SH-SY5Y (cell line): ENCODE measurements around the gene GPR39.

Experiments
- GATA2 ChIP-seq: IDR thresholded peaks from 2 replicates; pipeline ENCODE4 v1.6.1; 2011; ENCODE audit warnings: mild to moderate bottlenecking, low read depth, low read length
- GATA3 ChIP-seq: IDR thresholded peaks from 2 replicates; pipeline ENCODE4 v1.6.1; 2011; ENCODE audit warnings: low read depth, mild to moderate bottlenecking, low read length, moderate library complexity

DNA sequence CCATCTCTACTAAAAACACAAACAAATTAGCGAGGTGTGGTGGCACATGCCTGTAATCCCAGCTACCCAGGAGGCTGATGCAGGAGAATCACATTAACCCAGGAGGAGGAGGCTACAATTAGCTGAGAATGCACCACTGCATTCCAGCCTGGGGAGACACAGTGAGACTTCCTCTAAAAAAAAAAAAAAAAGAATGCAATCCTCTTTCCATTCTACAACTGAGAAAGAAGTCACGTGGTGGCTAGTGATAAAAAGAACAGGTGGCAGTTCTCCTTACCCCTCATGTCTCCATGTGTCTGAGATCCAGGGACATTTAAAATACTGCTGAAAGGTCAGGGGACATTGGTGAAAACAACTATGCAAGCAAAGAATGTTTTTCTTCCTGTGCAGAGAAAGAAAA is 24.4 kb upstream of the GPR39 start:
- TF ChIP-seq GATA3 (no peak), GATA2 (no peak)
